Gastroesophageal sphincter (tissue), 4 donors: ENCODE data around the gene FAM193B. TPM values are rescaled to one million over a fixed set of nuclear protein-coding genes. Genes with fewer than 3 reads are reported as not detected.

Experiments
- ATAC-seq: fragments of 150-250 bp; one replicate; pipeline ENCODE4 v1.9.1; 2016; ENCODE audit warnings: mild to moderate bottlenecking, moderate library complexity
- H3K27ac ChIP-seq, 4 donors: fragments of 200-600 bp; sonication (generic) in 3 of 4; 1 replicate in 3 of 4; 2 replicates in 1 of 4; pipeline ENCODE4 v1.5.1; 2016 to 2019
- H3K27me3 ChIP-seq: fragments of 200-600 bp; sonication (generic); one replicate; pipeline ENCODE4 v1.5.1; 2019
- H3K36me3 ChIP-seq, 2 donors: fragments of 200-600 bp; sonication (generic); one replicate each; pipeline ENCODE4 v1.5.1; 2019; ENCODE audit warnings: control low read depth in 1 of 2
- H3K4me1 ChIP-seq, 3 donors: fragments of 200-600 bp; sonication (generic); 1 replicate in 2 of 3; 2 replicates in 1 of 3; pipeline ENCODE4 v1.5.1; 2016 to 2019; ENCODE audit warnings: control low read depth in 2 of 3
- H3K4me3 ChIP-seq, 2 donors: fragments of 200-600 bp; sonication (generic); one replicate each; pipeline ENCODE4 v1.5.1; 2019; ENCODE audit warnings: mild to moderate bottlenecking in 1 of 2, moderate library complexity in 1 of 2
- H3K9me3 ChIP-seq, 3 donors: fragments of 200-600 bp; sonication (generic); one replicate each; pipeline ENCODE4 v1.5.1; 2017 to 2019; ENCODE audit warnings: control low read depth in 2 of 3
- CTCF ChIP-seq, 4 experiments: fragments of 200-600 bp in 2 of 4; fragments of 450-650 bp in 2 of 4; sonication (generic) in 1 of 4; IDR thresholded peaks; one replicate each; pipeline ENCODE4 v1.5.1; 2017 to 2019; ENCODE audit warnings: antibody characterized with exemption in 4 of 4, mild to moderate bottlenecking in 2 of 4, moderate library complexity in 2 of 4
- EP300 ChIP-seq: sonication (generic); formaldehyde crosslinking; IDR thresholded peaks from one replicate; pipeline ENCODE4 v1.6.1; 2017; ENCODE audit warnings: antibody characterized with exemption, mild to moderate bottlenecking
- POLR2A ChIP-seq, 2 donors: fragments of 450-650 bp; IDR thresholded peaks; one replicate each; pipeline ENCODE4 v1.6.1; 2017; ENCODE audit warnings: antibody characterized with exemption in 2 of 2, mild to moderate bottlenecking in 2 of 2, moderate library complexity in 1 of 2
- POLR2AphosphoS5 ChIP-seq: sonication (generic); formaldehyde crosslinking; IDR thresholded peaks from one replicate; pipeline ENCODE4 v1.6.1; 2017; ENCODE audit warnings: antibody characterized with exemption
- WGBS, 2 donors: methylation state at CpG; one replicate each; pipeline ENCODE4 v1.1.5; 2018; ENCODE audit warnings: low coverage in 1 of 2; 5-methylcytosine and 5-hydroxymethylcytosine counted together
- total RNA-seq, 4 donors: library from RNA; depleted of rRNA; stranded (reverse); fragments of >200 nt; gene quantifications; one replicate each; pipeline ENCODE4 v1.1.0, GENCODE V29; 2016

Gene FAM193B
- total RNA-seq, 4 donors from 2014 or later, result 29.7 to 90.3 (median 44.5) TPM

- peak within 1 kb of the TSS in 2 of 4 donors; percentile 45 to 56 for H3K27ac ChIP-seq
- ATAC-seq, result peak; percentile 40
- TF ChIP-seq EP300, result no peak
- TF ChIP-seq POLR2AphosphoS5, result no peak
- no peak for TF ChIP-seq CTCF (IDR thresholded peaks at IDR 0.05)
- TF ChIP-seq POLR2A (IDR thresholded peaks at IDR 0.05), result no peak
- H3K27me3 ChIP-seq, result no peaks in the 10 kb centered on the region
- peaks cover 0 to 5% (median 0%) of the 10 kb centered on the region in 3 donors for H3K4me1 ChIP-seq
- H3K4me3 ChIP-seq, result peak within 1 kb of the TSS in 1 of 2 donors; percentile 39
- H3K36me3 ChIP-seq, result peaks cover 0 to 46% of the 10 kb centered on the region in 2 donors
- WGBS, 2 donors, result no CpG with 5 or more reads among the region's 20 CpGs
- H3K9me3 ChIP-seq, result no peaks in the 10 kb centered on the region
Measured at GRCh38 chr5:177509381-177509951, 44.9 kb downstream of the FAM193B start, which contains the start of gene DOK3. Gene DOK3, minus strand, starts transcription at chr5:177509826. Its CDS starts 286 bp downstream, at chr5:177509540.

DNA sequence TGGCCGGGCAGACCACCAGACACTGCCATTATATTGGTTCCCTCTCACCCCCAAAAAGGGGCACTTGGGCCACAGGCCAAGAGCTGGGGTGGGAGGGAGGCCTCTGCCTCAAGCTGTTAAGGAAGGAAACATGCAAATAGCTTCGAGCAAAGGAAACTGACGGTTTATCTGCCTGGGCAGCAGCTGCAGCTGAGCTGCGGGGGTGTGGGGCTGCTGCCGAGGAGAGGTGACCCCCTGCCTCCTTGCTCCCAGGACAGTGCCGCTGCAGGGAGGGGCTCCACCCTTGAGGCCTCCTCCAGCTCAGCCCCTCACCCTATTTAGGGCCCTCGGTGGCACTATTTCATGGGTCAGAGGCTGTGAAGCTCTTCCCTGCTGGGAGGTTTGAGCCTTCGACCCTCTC, 45.5 kb downstream of the FAM193B start:
- Histone ChIP-seq H3K27me3 (no peaks in the 10 kb centered on the region), H3K36me3 (peaks cover 0 to 43% of the 10 kb centered on the region in 2 donors), H3K27ac (peak overlapping the region in 2 of 4 donors; percentile 45 to 56), H3K4me1 (no peaks in the 10 kb centered on the region), H3K4me3 (peak overlapping the region in 1 of 2 donors; percentile 39), H3K9me3 (no peaks in the 10 kb centered on the region)
- ATAC-seq, result no peak
- TF ChIP-seq CTCF (IDR thresholded peaks at IDR 0.05) (no peak), EP300 (no peak), POLR2A (IDR thresholded peaks at IDR 0.05) (no peak), POLR2AphosphoS5 (no peak)
- WGBS, 2 donors, result 40 to 80% methylated on average over 2 to 5 of the region's 8 CpGs

GRCh38 chr5:177508221-177508611, 46.1 kb downstream of the FAM193B start:
- Histone ChIP-seq H3K4me3 (peak overlapping the region in 1 of 2 donors; percentile 39), H3K27me3 (no peaks in the 10 kb centered on the region), H3K27ac (no peak overlapping the region), H3K36me3 (peaks cover 0 to 37% of the 10 kb centered on the region in 2 donors), H3K4me1 (no peaks in the 10 kb centered on the region), H3K9me3 (no peaks in the 10 kb centered on the region)
- TF ChIP-seq CTCF (IDR thresholded peaks at IDR 0.05) (no peak), EP300 (no peak), POLR2A (IDR thresholded peaks at IDR 0.05) (no peak), POLR2AphosphoS5 (no peak)
- 87% methylated on average over 3 of the region's 26 CpGs; no CpG with 5 or more reads in 1 of the 2 donors for WGBS, 2 donors
- no peak for ATAC-seq

GRCh38 chr5:177507596-177508220, 46.7 kb downstream of the FAM193B start:
- H3K9me3 ChIP-seq, result no peaks in the 10 kb centered on the region
- no peak for TF ChIP-seq POLR2AphosphoS5
- TF ChIP-seq CTCF (IDR thresholded peaks at IDR 0.05), result no peak
- no peak for TF ChIP-seq POLR2A (IDR thresholded peaks at IDR 0.05)
- TF ChIP-seq EP300, result no peak
- H3K4me3 ChIP-seq, result peak overlapping the region in 1 of 2 donors; percentile 39
- H3K36me3 ChIP-seq, result peaks cover 0 to 32% of the 10 kb centered on the region in 2 donors
- no peak for ATAC-seq
- H3K4me1 ChIP-seq, result no peaks in the 10 kb centered on the region
- 75 to 92% methylated on average over 4 to 9 of the region's 17 CpGs for WGBS, 2 donors
- no peak overlapping the region for H3K27ac ChIP-seq
- H3K27me3 ChIP-seq, result no peaks in the 10 kb centered on the region

DNA sequence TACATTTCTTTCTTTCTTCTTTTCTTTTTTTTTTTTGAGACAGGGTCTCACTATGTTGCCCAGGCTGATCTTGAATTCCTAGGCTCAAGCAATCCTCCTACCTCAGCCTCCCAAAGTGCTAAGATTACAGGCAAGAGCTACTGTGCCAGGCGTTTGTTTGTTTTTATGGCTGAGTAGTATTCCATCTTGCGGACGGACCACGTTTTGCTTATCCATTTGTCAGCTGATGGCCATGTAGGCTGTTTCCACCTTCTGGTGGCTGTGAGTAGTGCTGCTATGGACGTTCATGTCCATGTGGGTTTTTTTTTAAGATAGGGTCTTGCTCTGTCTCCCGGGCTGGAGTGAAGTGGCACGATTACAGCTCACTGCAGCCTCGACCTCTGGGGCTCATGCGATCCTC, 47.2 kb downstream of the FAM193B start:
- Histone ChIP-seq H3K9me3 (no peaks in the 10 kb centered on the region), H3K4me3 (no peak overlapping the region), H3K27ac (no peak overlapping the region), H3K27me3 (no peaks in the 10 kb centered on the region), H3K4me1 (no peaks in the 10 kb centered on the region), H3K36me3 (peaks cover 0 to 27% of the 10 kb centered on the region in 2 donors)
- TF ChIP-seq POLR2AphosphoS5, result no peak
- no peak for TF ChIP-seq EP300
- no peak for TF ChIP-seq CTCF (IDR thresholded peaks at IDR 0.05)
- TF ChIP-seq POLR2A (IDR thresholded peaks at IDR 0.05), result no peak
- no peak for ATAC-seq
- WGBS, 2 donors, result 60 to 90% methylated on average over 2 of the region's 9 CpGs
